ENCODE data around the gene TGFA. TPM values are rescaled to one million over a fixed set of nuclear protein-coding genes. Genes with fewer than 3 reads are reported as not detected.

Gene TGFA
- polyA plus RNA-seq, 4 donors: 0.55 to 19.4 (median 17.7) TPM

- DNase-seq (ENCODE audit: low read depth in 4 of 4, low spot score in 3 of 4): no peak
Observed at GRCh38 chr2:70554338-70554892, 789 bp upstream of the TGFA start.

- no peak for DNase-seq (ENCODE audit: low read depth in 4 of 4, low spot score in 3 of 4)
Observed at GRCh38 chr2:70553334-70553583, 367 bp downstream of the TGFA start.

GRCh38 chr2:70552501-70553333 is 909 bp downstream of the TGFA start:
- DNase-seq (ENCODE audit: low read depth in 4 of 4, low spot score in 3 of 4): no peak

- no peak for DNase-seq (ENCODE audit: low read depth in 4 of 4, low spot score in 3 of 4)
Observed at GRCh38 chr2:70551167-70551566, 2.5 kb downstream of the TGFA start.

- DNase-seq (ENCODE audit: low read depth in 4 of 4, low spot score in 3 of 4): no peak
Observed at GRCh38 chr2:70549962-70550361, 3.7 kb downstream of the TGFA start.

GRCh38 chr2:70549064-70549710 is 4.4 kb downstream of the TGFA start:
- no peak for DNase-seq (ENCODE audit: low read depth in 4 of 4, low spot score in 3 of 4)

- no peak for DNase-seq (ENCODE audit: low read depth in 4 of 4, low spot score in 3 of 4)
Observed at GRCh38 chr2:70548233-70548632, 5.4 kb downstream of the TGFA start.

- DNase-seq (ENCODE audit: low read depth in 4 of 4, low spot score in 3 of 4): no peak
Observed at GRCh38 chr2:70546885-70547284, 6.7 kb downstream of the TGFA start.

- DNase-seq (ENCODE audit: low read depth in 4 of 4, low spot score in 3 of 4): no peak
Observed at GRCh38 chr2:70546376-70546775, 7.2 kb downstream of the TGFA start.

- DNase-seq (ENCODE audit: low read depth in 4 of 4, low spot score in 3 of 4): no peak
Observed at GRCh38 chr2:70541481-70542020, 12.1 kb downstream of the TGFA start.

- no peak for DNase-seq (ENCODE audit: low read depth in 4 of 4, low spot score in 3 of 4)
Observed at GRCh38 chr2:70537840-70538239, 15.8 kb downstream of the TGFA start.

- DNase-seq (ENCODE audit: low read depth in 4 of 4, low spot score in 3 of 4): no peak
Observed at GRCh38 chr2:70536517-70537055, 17.0 kb downstream of the TGFA start.

GRCh38 chr2:70535573-70535972 is 18.1 kb downstream of the TGFA start:
- no peak for DNase-seq (ENCODE audit: low read depth in 4 of 4, low spot score in 3 of 4)

GRCh38 chr2:70534183-70534836 is 19.3 kb downstream of the TGFA start:
- DNase-seq (ENCODE audit: low read depth in 4 of 4, low spot score in 3 of 4): no peak

- DNase-seq (ENCODE audit: low read depth in 4 of 4, low spot score in 3 of 4): no peak
Observed at GRCh38 chr2:70532244-70532935, 21.2 kb downstream of the TGFA start.

GRCh38 chr2:70531419-70532086 is 22.1 kb downstream of the TGFA start:
- no peak for DNase-seq (ENCODE audit: low read depth in 4 of 4, low spot score in 3 of 4)

GRCh38 chr2:70529610-70530009 is 24.0 kb downstream of the TGFA start:
- no peak for DNase-seq (ENCODE audit: low read depth in 4 of 4, low spot score in 3 of 4)

GRCh38 chr2:70528929-70529328 is 24.7 kb downstream of the TGFA start:
- no peak for DNase-seq (ENCODE audit: low read depth in 4 of 4, low spot score in 3 of 4)

GRCh38 chr2:70528276-70528675 is 25.4 kb downstream of the TGFA start:
- DNase-seq (ENCODE audit: low read depth in 4 of 4, low spot score in 3 of 4): no peak
